NCI-H2171 (cell line): ENCODE measurements around the gene LINS1.

Experiments
- DNase-seq: peaks from one replicate; lab custom pipeline; 2025; lab: John Stamatoyannopoulos, UW

LINS1 gene, protein sequence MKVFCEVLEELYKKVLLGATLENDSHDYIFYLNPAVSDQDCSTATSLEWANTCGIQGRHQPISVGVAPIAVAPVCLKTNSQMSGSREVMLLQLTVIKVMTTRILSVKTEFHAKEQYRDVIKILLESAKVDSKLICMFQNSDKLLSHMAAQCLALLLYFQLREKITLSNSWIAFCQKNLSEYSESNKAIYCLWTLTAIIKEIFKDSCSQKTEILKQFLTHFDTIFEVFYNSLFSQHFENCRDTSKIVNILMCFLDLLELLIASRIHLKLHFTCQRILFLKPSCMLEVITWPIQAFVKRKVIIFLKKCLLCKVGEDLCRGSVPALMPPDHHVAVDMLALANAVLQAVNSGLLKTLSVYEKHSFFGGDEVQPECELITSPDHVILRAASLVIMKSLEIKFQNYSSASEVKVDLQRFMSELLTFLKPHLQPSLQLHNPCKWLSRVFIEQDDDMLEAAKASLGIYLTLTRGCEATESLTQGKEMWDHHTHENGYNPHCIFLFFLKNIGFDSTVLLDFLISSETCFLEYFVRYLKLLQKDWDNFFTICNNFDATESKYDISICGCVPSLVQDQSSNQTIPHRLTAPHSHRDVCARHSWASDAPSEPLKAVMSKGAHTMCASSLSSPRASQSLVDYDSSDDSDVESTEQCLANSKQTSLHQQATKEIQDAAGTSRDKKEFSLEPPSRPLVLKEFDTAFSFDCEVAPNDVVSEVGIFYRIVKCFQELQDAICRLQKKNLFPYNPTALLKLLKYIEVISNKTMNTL

DNA sequence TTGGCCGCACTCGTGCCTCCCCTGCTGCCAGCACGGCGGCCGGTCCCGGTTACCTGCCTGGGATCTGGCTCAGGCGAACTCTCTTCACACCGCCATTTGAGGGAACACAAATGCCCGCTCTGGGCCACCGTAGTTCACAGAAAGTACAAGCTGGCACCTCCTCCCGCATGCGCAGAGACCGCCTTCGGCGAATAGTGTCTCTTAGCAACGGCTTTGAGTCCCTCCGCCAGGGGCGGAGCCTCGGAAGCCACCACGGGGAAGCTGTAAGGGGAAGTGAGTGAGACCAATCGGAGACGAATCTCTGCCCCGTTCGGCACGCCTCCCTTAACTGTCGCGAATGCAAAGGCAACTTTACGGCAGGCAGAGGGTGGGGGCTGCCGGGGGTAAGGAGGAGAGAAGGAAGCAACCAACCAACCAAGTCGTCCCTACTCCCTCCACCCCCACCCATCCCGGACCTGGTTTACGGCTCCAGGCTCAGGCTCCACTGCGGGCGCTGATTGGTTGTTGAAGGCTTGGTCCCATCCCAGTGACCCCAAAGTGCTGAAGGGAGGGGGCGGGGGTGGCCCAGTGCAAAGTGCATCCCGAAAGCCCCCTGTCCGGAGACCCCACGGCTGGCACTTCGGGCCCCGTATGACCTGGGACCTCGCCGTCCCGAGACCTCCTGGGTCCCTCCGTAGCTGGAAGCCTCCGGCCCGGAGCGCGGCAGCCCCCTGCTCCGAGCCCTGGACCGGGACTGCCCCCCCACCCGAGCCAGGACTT, at the start of gene LINS1, which contains the start of gene ASB7:
Gene LINS1 (minus strand): TSS at position 121 of the 759 bp plus-strand sequence. CDS start 21,342 bp downstream, outside the sequence.
Gene ASB7 (plus strand): TSS at position 526 of the 759 bp plus-strand sequence. CDS start 9,628 bp downstream, outside the sequence.
- DNase-seq: peak; percentile 99

DNA sequence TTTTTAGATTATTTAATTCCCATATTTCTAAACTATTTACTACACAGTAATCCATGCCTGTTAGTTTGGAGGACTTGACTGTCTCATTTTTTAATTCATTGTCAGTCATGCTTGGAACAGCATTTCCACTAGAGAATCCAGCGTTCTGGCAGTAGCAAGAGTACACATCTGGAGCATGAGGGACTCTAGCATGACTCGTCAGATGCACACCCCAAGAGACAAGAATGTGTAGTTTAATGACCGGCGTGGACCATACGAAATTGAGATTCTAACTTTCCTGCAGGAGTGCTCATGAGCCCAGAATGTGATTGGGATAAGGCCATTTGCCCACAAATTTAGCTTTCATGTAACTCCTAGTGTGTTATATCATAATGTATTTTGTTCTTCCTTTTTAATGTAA, 49.3 kb upstream of the LINS1 start:
- DNase-seq: no peak

DNA sequence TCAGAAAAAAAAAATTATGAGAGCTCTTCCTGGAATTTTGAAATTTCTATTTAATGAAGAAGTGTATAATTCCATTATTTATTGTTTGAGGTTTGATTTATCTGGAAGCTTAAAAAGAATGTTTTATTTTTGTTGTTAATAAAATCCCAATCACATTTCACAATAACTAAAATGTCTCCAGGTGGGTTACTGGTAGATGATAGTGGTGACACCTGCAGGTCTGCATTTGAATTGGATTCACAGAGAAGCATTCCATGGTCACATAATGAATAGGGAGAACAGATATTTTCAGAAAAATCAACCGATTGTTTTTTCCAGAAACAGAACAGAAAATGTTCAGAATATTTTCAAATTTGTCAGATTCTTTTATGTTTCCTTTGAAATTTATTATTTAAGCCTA, 48.7 kb upstream of the LINS1 start:
- DNase-seq: no peak

DNA sequence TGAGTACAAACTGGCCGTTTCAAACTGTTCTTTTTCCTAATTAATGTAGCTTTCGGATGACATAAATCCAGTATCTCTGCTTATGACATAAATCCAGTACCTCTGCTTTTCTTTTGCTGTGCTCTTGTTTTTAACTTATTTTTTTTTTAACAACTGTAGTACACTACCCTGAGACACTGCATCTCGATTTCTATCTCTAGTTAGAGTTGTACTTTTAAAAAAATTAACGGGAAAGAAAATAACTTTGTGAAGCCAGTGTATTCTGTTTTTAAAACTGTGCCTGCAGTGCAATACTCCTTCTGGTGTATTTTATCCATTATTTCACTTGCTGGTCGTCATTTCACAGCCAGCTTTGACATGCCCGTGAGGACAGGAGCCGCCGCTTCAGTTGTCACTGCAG, 47.0 kb upstream of the LINS1 start:
- DNase-seq: no peak

DNA sequence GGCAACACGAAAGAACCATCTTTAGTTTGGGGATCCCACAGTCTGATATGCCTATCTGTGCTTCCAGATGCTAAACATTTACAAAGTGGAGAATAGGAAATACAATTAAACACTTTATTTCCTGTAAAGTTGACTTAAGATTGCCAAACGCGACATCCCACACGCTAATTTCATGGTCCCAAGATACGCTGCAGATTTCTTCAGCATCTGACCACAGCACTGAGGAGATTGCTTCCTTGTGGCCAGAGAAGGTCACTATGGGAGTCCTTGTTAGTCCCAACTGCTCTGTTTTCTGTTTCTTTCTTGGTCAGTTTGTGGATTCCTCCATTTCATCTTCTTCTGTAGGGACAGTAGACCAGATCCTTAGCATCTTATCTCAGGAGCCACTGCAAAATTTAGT, 43.7 kb upstream of the LINS1 start:
- DNase-seq: no peak

DNA sequence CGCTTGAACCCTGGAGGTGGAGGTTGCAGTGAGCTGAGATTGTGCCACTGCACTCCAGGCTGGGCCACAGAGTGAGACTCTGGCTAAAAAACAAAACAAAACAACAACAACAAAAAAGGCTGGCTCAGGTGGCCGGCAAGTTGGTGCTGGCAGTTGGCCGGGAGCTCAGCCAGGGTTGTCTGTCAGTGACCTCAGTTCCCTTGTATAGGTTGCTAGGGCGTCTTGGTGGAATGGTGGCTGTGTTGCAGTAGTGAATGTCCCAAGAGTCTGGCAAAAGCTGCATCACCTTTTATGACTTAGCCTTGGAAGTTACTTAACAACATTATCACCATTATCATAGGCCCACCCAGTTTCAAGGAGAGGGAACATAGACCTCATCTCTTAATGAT, 41.0 kb upstream of the LINS1 start:
- no peak for DNase-seq

DNA sequence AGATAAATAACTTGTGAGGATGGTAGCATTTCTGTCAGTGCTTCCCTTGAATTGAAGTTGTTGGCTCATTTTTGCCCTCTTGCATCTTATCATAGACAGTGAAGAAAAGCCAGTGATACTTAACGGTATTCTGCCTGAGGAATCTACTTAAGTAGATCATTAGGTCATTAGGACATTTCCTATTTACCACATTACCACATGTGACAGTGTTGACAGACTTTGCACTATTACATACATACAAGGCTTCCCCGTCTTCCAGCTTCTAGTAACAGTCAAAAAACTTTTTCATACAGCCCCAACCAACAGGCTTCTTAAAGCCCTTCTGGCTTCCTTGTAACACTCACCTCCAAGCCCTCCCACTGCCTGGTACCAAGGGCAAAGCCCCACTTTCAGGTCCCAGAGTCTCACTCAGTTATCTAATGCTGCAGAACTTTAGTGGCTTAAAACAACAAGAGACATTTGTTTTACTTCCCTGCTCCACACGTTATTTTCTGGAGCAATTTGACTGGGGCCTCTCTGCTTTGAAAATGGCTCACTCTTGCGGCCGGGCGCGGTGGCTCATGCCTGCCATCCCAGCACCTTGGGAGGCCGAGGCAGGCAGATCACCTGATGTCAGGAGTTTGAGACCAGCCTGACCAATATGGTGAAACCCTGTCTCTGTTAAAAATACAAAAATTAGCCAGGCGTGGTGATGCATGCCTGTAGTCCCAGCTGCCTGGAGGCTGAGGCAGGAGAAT, 40.4 kb upstream of the LINS1 start:
- no peak for DNase-seq

DNA sequence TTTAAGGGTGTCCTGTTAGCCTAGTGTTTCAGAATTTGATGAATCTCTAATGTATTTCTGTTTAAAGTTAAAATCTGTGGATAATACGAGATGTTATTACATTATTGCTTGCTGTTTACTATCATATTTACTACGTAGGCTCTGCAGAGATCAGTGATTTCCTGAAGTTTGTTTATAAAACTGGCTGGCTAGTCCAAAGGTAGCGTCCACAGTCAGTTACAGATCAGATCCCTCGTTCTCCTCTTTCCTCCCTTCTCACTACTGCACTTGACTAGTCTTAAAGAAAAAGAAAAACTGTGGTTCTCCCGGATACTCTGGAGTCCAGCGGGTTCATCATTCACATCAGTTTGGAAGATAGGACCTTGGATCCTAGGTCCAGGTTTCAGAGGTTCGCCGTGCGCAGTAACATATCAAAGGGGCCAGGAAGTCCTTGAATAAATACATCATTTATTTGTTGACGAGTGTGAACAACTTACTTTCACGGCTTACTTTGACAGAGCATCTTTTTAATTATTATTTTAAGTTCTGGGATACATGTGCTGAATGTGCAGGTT, 36.3 kb upstream of the LINS1 start:
- no peak for DNase-seq

DNA sequence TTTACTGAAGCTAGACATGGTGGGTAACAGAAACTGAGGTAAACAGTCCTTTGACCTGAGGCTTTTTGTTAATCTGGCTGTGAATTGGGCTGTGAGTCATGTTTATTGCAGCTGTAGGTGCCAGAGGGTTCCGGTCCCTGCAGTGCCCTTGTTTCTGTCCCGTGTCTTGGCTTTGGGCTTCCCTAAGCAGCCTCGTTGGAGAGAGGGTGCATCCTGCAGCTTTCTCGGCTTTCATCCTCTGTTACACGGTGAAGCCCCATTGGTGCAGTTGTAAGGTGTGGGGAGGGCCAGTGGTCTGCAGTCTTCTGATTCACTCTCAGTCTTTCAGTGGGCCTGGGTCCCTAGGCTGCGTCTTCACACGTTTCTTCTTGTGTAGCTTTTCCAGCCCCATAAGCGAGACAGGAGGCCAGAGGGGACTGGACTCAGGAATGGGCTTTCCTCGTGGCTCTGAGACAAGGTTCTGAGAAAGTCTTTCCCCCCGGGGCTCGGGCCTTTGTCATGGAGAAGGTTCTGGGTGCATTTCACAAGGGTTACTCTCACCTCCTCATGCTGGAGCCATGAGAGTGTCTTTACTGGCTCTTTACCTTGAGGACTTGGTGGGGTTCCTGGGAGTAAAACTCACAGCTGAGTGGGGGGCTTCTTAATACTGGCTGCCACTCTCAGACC, 33.6 kb upstream of the LINS1 start:
- no peak for DNase-seq

DNA sequence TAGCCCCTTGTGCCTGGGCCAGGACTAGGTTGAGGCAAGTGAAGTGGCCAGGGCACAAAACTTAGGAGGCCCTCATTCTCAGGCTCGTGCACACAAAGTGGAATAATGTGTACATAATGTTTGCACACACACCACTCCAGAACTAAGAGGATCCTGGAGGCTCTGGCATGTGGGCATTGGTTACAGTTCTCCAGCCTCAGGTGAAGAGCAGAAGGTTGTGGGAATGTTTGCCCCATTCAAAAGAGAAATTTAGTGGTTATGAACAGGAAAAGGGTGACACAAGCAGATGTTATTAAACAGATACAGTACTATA, 31.7 kb upstream of the LINS1 start:
- no peak for DNase-seq

DNA sequence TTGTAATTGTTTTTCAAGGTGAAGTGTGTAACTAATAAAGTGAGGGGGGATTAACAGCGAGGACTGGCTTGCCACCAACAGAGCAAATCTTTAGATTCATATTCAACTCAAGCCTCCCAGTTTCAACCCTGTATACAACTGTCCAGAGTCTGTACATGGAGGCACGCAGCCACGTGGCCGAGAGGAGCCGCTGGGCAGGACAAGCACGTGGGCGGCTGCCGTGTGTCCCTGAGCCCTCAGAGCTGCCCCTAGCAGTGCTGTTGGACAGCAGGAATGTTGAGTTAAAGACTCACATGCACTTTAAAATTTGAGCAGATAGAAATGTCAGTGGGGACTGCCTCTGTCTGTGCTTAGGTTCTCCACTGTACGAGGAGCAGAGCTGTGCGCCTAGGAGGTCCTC, 29.8 kb upstream of the LINS1 start:
- no peak for DNase-seq

DNA sequence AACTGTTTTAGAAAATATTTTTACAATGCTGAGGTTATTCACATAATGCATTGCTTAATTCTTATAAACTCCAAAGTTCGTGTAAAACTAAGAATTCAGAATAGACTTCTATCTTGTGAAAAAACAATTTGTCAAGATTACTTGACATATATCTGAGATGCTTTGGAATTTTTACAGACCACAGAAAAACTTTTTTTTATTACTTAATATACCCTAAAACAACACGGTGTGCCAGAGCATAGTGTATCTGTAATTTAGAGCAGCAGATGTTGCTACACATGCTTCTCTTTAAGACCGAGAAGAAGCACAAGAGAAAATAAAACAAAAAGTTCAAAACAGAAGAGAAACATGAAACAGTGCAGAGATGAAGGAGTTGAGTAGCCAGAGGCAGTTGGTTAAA, 26.8 kb upstream of the LINS1 start:
- no peak for DNase-seq

DNA sequence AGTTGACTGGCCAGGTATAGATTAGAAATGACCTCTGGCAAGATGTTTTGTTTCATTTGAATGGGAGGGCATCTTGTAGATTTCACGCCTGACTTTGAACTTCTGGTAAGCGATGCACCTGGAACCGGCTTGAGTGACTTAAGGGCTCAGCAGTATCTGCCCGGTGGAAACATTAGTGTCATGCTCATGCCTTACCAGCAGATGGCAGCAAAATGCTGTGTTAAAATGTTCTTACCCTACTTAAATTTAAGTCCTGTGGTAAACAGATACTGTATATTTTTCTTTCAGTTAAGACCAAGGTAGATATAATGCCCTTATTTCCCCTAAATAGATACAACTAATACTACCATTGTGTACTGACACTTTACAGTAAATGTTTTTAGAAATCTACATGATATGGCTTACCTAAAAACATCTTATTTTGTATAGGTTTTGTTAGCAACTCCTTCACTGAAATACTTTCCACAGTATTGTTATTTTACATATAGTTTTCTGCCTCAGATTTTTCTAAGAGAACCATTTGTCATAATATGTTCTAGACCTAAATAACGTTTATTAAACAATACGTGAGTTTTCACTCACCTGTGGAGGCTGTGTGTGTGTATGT, 25.9 kb upstream of the LINS1 start:
- DNase-seq: peak; percentile 21

DNA sequence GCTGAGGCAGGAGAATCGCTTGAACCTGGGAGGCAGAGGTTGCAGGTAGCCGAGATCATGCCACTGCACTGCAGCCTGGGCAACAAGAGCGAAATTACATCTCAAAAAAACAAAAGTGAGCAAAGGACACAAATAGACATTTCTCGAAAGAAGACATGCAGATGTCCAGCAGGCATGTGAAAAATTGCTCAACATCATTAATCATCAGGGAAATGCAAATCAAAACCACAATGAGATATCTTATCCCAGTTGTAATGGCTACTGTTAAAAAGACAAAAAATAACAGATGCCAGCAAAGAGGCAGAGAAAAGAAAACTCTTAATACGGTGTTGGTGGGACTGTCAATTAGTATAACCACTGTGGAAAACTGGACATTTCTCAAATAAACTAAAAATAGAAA, 21.3 kb upstream of the LINS1 start:
- DNase-seq: no peak

DNA sequence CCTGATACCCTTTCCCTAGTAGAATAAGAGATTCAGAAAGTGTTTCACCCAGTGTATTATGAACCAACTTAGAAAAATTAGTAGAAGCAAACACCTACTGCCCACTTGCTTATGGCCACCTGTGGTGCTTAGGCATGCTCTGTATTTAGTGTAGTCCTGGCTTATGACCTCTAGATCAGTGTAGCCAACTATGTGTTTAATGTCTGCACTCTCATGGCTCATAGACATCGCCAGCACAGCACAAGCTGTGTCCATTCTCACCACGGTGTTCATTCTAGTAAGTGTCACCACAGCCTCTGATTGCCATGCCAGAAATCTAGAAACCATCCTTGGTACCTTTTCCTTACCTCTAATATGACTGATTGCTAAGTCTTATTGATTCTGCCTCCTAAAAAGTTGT, 14.7 kb upstream of the LINS1 start:
- DNase-seq: no peak

DNA sequence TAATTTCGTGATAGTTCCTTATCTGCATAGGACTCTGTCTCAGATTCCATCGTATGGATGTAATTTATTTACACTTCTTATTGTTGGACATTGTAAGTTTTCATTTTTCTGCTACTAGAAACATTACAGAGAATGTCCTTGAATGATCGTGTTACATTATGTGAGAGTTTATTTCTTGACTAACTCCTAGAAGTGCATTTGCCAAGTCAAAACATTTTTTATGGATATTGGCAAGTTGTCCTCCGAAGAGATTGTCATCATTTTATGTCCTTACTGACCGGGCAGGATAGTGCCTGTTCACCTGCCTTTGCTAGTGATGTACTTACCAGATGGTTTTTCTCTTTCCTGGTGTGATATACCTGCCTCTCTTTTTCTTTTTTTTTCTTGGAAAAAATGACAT, 13.8 kb upstream of the LINS1 start:
- no peak for DNase-seq

DNA sequence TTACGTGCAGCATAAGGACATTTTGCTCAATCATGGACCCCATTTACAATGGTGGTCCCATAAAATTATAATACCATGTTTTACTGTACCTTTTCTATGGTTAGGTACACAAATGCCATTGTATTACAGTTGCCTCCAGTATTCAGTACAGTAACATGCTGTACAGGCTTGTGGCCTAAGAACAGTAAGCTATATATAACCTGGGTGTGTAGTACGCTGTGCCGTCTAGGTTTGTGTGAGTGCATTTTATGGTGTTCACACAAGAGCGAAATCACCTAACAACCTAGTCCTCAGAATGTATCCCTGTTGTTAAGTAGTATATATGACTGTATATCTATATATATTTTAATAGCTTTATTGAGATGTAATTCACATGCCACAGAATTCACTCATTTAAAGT, 12.9 kb upstream of the LINS1 start:
- DNase-seq: no peak

DNA sequence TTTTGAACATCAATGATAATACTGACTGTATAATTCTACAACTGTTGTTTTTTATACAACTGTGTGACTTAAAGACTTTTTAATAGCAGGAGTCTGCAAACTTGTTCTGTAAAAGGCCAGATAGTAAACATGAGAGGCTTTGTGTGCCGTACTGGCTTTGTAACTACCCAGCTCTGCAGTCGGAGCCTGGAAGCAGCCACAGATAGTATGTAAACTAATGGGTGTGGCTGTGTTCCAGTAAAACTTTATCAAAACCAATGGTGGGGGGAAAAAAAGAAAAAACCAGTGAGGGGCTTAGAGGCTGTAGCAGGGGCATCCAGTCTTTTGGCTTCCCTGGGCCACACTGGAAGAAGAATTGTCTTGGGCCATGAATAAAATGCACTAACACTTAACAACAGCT, 12.4 kb upstream of the LINS1 start:
- DNase-seq: no peak

DNA sequence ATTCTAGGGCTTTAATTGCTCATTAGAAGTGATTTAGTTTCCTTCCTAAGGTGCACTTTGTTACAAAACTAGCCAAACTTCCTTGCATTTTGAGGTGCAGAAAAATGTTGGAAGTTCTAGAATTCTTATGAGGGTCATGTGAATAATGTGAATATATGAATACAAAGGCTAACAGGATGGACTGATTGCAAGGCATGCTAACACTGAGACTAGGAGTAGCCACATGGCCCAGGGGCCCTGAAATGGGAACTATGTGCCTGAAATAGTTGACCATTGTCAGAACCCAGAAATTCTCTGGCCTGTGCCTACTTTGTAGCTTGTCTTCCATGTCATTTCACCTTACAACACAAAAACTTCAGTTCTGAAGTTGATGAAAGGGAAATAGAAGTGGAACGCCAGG, 11.2 kb upstream of the LINS1 start:
- DNase-seq: no peak

DNA sequence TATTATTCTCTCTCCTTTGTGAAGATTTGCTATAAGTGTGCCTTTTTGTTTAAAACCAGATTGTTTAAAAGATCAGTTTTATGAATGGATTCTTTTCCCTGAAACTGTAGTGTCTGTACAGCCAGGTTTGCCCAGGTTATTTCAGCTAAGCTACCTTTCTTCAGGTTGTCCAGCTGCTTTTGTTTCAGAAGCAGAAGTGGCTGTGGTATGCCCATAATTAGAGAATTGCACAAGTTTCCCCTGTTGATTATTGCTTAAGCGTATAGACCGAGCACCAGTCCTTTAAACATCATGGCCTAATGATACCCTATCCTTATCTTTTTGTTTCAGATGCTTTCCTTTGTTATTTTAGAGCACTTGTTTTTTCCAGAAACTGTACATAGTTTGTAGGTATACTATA, 10.6 kb upstream of the LINS1 start:
- DNase-seq: no peak
